CD14-positive monocyte (primary cell): ENCODE results near the gene MYO18A. TPM values are rescaled to one million over a fixed set of nuclear protein-coding genes. Genes with fewer than 3 reads are reported as not detected.

Experiments
- DNase-seq, 3 donors: peaks; one replicate each; pipeline ENCODE4 v3.0.0-alpha.2; 2011 to 2022
- H2AFZ ChIP-seq: 2 replicates; pipeline ENCODE4 v1.6.0; 2012; ENCODE audit warnings: mild to moderate bottlenecking, low read depth, low read length, inconsistent platforms; ENCODE audit not compliant: insufficient read depth, poor library complexity, severe bottlenecking
- H3K27ac ChIP-seq, 2 donors: 1 replicate in 1 of 2; 2 replicates in 1 of 2; pipeline ENCODE4 v1.5.1; 2012 to 2013; ENCODE audit warnings: low read length in 2 of 2, control low read depth in 1 of 2, inconsistent platforms in 1 of 2, low read depth in 1 of 2, mild to moderate bottlenecking in 1 of 2
- H3K27me3 ChIP-seq, 2 donors: one replicate each; pipeline versions ENCODE4 v1.6.0 to v1.6.1; 2011 to 2013; ENCODE audit warnings: low read length in 2 of 2; ENCODE audit not compliant: control insufficient read depth in 2 of 2, insufficient read depth in 2 of 2
- H3K36me3 ChIP-seq, 2 donors: replicated peaks in 1 of 2; 1 replicate in 1 of 2; 2 replicates in 1 of 2; pipeline versions ENCODE4 v1.5.1 to v1.6.1; 2012 to 2013; ENCODE audit warnings: low read length in 2 of 2, control low read depth in 1 of 2, inconsistent platforms in 1 of 2, mild to moderate bottlenecking in 1 of 2; ENCODE audit not compliant: insufficient read depth in 2 of 2, control insufficient read depth in 1 of 2
- H3K4me1 ChIP-seq, 2 donors: 1 replicate in 1 of 2; 2 replicates in 1 of 2; pipeline versions ENCODE4 v1.5.1 to v1.6.1; 2012 to 2013; ENCODE audit warnings: low read length in 2 of 2, control low read depth in 1 of 2, inconsistent platforms in 1 of 2, mild to moderate bottlenecking in 1 of 2, moderate library complexity in 1 of 2; ENCODE audit not compliant: insufficient read depth in 2 of 2, control insufficient read depth in 1 of 2
- H3K4me2 ChIP-seq: replicated peaks from 2 replicates; pipeline ENCODE3; 2012; ENCODE audit warnings: low read length, moderate library complexity, mild to moderate bottlenecking; ENCODE audit not compliant: poor library complexity, severe bottlenecking; ENCODE audit errors: extremely low read depth
- H3K4me3 ChIP-seq, 3 experiments: fragments of 200-600 bp in 1 of 3; sonication (generic) in 1 of 3; replicated peaks in 1 of 3; 1 replicate in 2 of 3; 2 replicates in 1 of 3; pipeline ENCODE4 v1.5.1; 2011 to 2013; ENCODE audit warnings: low read length in 3 of 3, mild to moderate bottlenecking in 3 of 3, control low read depth in 2 of 3, low read depth in 2 of 3, inconsistent platforms in 1 of 3, moderate library complexity in 1 of 3
- H3K79me2 ChIP-seq: 2 replicates; pipeline ENCODE4 v1.6.0; 2012; ENCODE audit warnings: mild to moderate bottlenecking, control low read depth, inconsistent platforms, low read length, moderate library complexity; ENCODE audit not compliant: insufficient read depth
- H3K9ac ChIP-seq: 2 replicates; pipeline ENCODE4 v1.6.0; 2017; ENCODE audit warnings: low read length, mild to moderate bottlenecking; ENCODE audit not compliant: insufficient read depth, poor library complexity, severe bottlenecking
- H3K9me3 ChIP-seq, 2 donors: replicated peaks in 1 of 2; 1 replicate in 1 of 2; 2 replicates in 1 of 2; pipeline versions ENCODE4 v1.5.1 to v1.6.1; 2012 to 2013; ENCODE audit warnings: low read length in 2 of 2, control low read depth in 1 of 2; ENCODE audit not compliant: control insufficient read depth in 1 of 2, insufficient read depth in 1 of 2
- H4K20me1 ChIP-seq: 2 replicates; pipeline ENCODE4 v1.6.0; 2012; ENCODE audit warnings: mild to moderate bottlenecking, low read length, control low read depth, moderate library complexity; ENCODE audit not compliant: insufficient read depth
- H3K27ac Mint-ChIP-seq, 7 donors: one replicate each; pipeline ENCODE4 v1.8.0; 2020; ENCODE audit warnings: mild to moderate bottlenecking in 7 of 7, mixed read lengths in 7 of 7, moderate library complexity in 6 of 7, inconsistent platforms in 2 of 7
- H3K27me3 Mint-ChIP-seq, 3 donors: one replicate each; pipeline ENCODE4 v1.8.0; 2021 to 2022; ENCODE audit warnings: low read depth in 3 of 3, mild to moderate bottlenecking in 3 of 3, mixed read lengths in 3 of 3, moderate library complexity in 3 of 3, inconsistent platforms in 1 of 3
- H3K36me3 Mint-ChIP-seq, 2 donors: one replicate each; pipeline ENCODE4 v1.8.0; 2020; ENCODE audit warnings: mixed read lengths in 2 of 2, inconsistent platforms in 1 of 2, mild to moderate bottlenecking in 1 of 2
- H3K4me1 Mint-ChIP-seq: one replicate; pipeline ENCODE4 v1.8.0; 2020; ENCODE audit warnings: mild to moderate bottlenecking, mixed read lengths
- H3K4me3 Mint-ChIP-seq, 2 donors: one replicate each; pipeline ENCODE4 v1.8.0; 2020; ENCODE audit warnings: mild to moderate bottlenecking in 2 of 2, mixed read lengths in 2 of 2, moderate library complexity in 1 of 2
- H3K9me3 Mint-ChIP-seq, 7 donors: one replicate each; pipeline ENCODE4 v1.8.0; 2020 to 2022; ENCODE audit warnings: mixed read lengths in 7 of 7, mild to moderate bottlenecking in 6 of 7, moderate library complexity in 6 of 7, inconsistent platforms in 2 of 7
- CTCF ChIP-seq: fragments of 200-600 bp; IDR thresholded peaks from one replicate; pipeline ENCODE4 v1.8.0; 2022; ENCODE audit warnings: antibody characterized with exemption, mild to moderate bottlenecking
- WGBS: methylation state at CpG from one replicate; pipeline ENCODE4 v1.1.5; 2013; ENCODE audit warnings: missing lambda C conversion rate; ENCODE audit not compliant: insufficient coverage; 5-methylcytosine and 5-hydroxymethylcytosine counted together
- intact Hi-C, 2 donors: fragments of 100-400 bp; cut with micrococcal nuclease; formaldehyde crosslinking; loops; one replicate each; pipeline versions ENCODE4 v1.15.0 to v1.15.1; 2023
- polyA plus RNA-seq, 3 donors: library from polyadenylated mRNA; depleted of rRNA in 1 of 3; unstranded in 2 of 3; stranded (reverse) in 1 of 3; fragments of 300-500 nt in 2 of 3; fragments of >200 nt in 1 of 3; fragmentation: Illumina TruSeq in 2 of 3; gene quantifications; 1 replicate in 2 of 3; 2 replicates in 1 of 3; pipeline ENCODE4 v1.2.3, GENCODE V29; 2012 to 2021

Gene MYO18A
- polyA plus RNA-seq, 3 donors: 6.3 to 40.2 (median 11.0) TPM

GRCh38 chr17:29095439-29095838 is 84.8 kb downstream of the MYO18A start:
- no peaks in the 10 kb centered on the region for H3K9me3 ChIP-seq
- H2AFZ ChIP-seq: no peak overlapping the region
- no peaks in the 10 kb centered on the region for H3K4me1 Mint-ChIP-seq
- peaks cover 98 to 99% of the 10 kb centered on the region in 2 donors for H3K36me3 Mint-ChIP-seq
- H3K4me2 ChIP-seq: no peak overlapping the region
- peaks cover 0 to 4% (median 0%) of the 10 kb centered on the region in 3 donors for H3K27me3 Mint-ChIP-seq
- H3K27ac ChIP-seq: no peak overlapping the region
- no peaks in the 10 kb centered on the region for H4K20me1 ChIP-seq
- peak overlapping the region in 1 of 7 donors; percentile 84 for H3K27ac Mint-ChIP-seq
- no peak overlapping the region for H3K4me3 Mint-ChIP-seq
- intact Hi-C loops: no loop called here
- no peaks in the 10 kb centered on the region for H3K27me3 ChIP-seq
- H3K4me1 ChIP-seq: no peaks in the 10 kb centered on the region
- 92% methylated on average over 5 of the region's 6 CpGs for WGBS
- TF ChIP-seq CTCF: no peak
- no peak overlapping the region for H3K4me3 ChIP-seq
- H3K79me2 ChIP-seq: no peaks in the 10 kb centered on the region
- H3K36me3 ChIP-seq: peaks cover 100% of the 10 kb centered on the region in 2 donors
- H3K9me3 Mint-ChIP-seq: no peaks in the 10 kb centered on the region
- H3K9ac ChIP-seq: no peak overlapping the region
- no peak for DNase-seq

GRCh38 chr17:29094101-29094708 is 86.0 kb downstream of the MYO18A start:
- Histone ChIP-seq H3K27me3 (no peaks in the 10 kb centered on the region), H4K20me1 (no peaks in the 10 kb centered on the region), H2AFZ (no peak overlapping the region), H3K4me2 (no peak overlapping the region), H3K4me1 (no peaks in the 10 kb centered on the region), H3K27ac (no peak overlapping the region), H3K79me2 (no peaks in the 10 kb centered on the region), H3K9ac (no peak overlapping the region), H3K4me3 (no peak overlapping the region), H3K9me3 (no peaks in the 10 kb centered on the region), H3K36me3 (peaks cover 99 to 100% of the 10 kb centered on the region in 2 donors)
- intact Hi-C loops: no loop called here
- Mint-ChIP-seq H3K4me3 (no peak overlapping the region), H3K4me1 (no peaks in the 10 kb centered on the region), H3K27me3 (peaks cover 0 to 4% (median 0%) of the 10 kb centered on the region in 3 donors), H3K27ac (peak overlapping the region in 4 of 7 donors; percentile 35 to 83 (median 54)), H3K36me3 (peaks cover 96 to 99% of the 10 kb centered on the region in 2 donors), H3K9me3 (no peaks in the 10 kb centered on the region)
- DNase-seq: no peak
- TF ChIP-seq CTCF: no peak
- 98% methylated on average over 8 of the region's 11 CpGs for WGBS
